Aortic smooth muscle cell (primary cell): ENCODE results near the gene PHGDH. TPM values are rescaled to one million over a fixed set of nuclear protein-coding genes. Genes with fewer than 3 reads are reported as not detected.

ENCODE experiments used
- total RNA-seq: library from RNA; depleted of rRNA; stranded (reverse); fragments of >200 nt; gene quantifications from 2 replicates; pipeline ENCODE4 v1.2.3, GENCODE V29; 2014

PHGDH gene
- 28.5 and 29.3 TPM in 2 replicates for total RNA-seq

GRCh38 chr1:119711804-119712341 is at the start of gene PHGDH:
TSS of gene PHGDH (plus strand) at chr1:119711934. CDS start at chr1:119712023, 89 bp downstream.

GRCh38 chr1:119768778-119769177 is 57.0 kb downstream of the PHGDH start, which contains the start of gene HMGCS2:
TSS of gene HMGCS2 (minus strand) at chr1:119768905. CDS start at chr1:119768844, 61 bp downstream.

Other genes starting within 250 kb of the PHGDH start
- not detected in 2 replicates for gene HSD3B1, start 204.7 kb upstream of the PHGDH start, total RNA-seq
- 5.6 and 9.5 TPM in 2 replicates for gene ZNF697, start 63.7 kb upstream of the PHGDH start, total RNA-seq
- not detected in 2 replicates for gene HMGCS2, start 57.0 kb downstream of the PHGDH start, total RNA-seq
- not detected in 2 replicates for gene REG4, start 99.5 kb downstream of the PHGDH start, total RNA-seq
- gene ADAM30, start 184.6 kb downstream of the PHGDH start, total RNA-seq, result not detected in 2 replicates